Stimulated activated CD8-positive, alpha-beta memory T cell treated with anti-CD3 and anti-CD28 coated beads, Interleukin-7, amount 100 ng/mL, for 4 hours (primary cell): ENCODE results near the gene NKAIN1.
"Not testable (repeated sequence)": the region's sequence is repeated elsewhere in the genome, so short reads cannot be mapped to it uniquely, and the experiment has no call there.

Experiments
- DNase-seq, 2 donors: peaks; one replicate each; pipeline ENCODE4 v3.0.0-alpha.2; 2020; ENCODE audit warnings: low read depth in 2 of 2

NKAIN1 gene

GRCh38 chr1:31154000-31154631 is 85.6 kb downstream of the NKAIN1 start:
- no peak for DNase-seq

DNA sequence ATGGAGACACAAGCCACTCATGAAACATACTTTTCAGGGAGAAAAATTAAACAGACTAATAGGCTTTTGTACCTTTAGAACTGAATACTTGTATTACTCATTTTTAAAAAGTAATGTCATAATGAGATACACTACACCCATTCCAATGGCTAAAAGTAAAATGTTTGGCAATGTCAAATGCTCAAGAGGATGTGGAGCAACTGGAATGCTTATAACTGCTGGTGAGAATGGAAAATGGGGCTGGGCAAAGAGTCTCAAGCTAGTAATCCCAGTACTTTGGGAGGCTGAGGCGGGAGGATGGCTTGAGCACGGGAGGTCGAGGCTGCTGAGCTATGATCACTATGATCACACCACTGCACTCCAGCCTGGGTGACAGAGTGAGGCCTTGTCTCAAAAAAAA is 86.3 kb downstream of the NKAIN1 start:
- no peak for DNase-seq

DNA sequence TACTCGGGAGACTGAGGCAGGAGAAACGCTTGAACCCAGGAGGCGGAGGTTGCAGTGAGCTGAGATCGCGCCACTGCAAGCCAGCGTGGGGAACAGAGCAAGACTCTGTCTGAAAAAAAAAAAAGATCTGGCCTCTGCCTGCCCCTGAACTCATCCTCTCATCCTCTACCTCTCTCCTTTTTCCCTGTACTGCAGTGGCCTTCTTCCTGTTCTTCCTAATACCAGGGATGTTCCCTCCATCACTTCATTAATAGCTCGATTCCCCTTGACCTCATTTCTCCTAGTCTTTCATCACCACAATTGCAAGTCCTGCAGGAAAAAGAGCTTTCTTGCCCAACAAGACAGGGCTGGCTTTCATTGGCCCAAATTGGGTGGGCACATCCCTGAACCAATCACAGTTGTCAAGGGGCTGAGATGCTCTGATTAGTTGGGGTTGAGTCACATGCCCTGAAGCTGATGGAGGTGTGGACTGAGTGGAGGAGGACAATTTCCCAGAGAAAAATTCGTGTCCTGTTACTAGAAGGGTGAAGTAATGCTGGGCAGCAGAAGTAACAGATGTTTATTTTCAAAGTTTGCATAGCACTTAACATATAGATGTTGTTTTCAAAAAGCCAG is 87.4 kb downstream of the NKAIN1 start:
- DNase-seq: no peak

DNA sequence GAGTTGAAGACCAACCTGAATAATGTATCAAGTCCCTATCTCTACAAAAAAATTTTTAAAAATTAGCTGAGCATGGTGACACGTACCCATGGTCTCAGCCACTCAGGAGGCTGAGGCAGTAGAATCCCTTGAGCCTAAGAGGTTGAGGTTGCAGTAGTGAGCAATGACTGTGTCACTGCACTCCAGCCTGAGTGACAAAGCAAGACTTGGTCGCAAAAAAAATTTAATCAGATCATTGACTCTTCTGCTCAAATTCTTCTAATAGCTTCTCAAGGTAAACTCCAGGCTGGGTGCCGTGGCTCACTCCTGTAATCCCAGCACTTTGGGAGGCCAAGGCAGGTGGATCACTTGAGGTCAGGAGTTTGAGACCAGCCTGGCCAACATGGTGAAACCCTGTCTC is 88.3 kb downstream of the NKAIN1 start:
- no peak for DNase-seq

GRCh38 chr1:31148409-31148808 is 91.3 kb downstream of the NKAIN1 start:
- no peak for DNase-seq

- DNase-seq: no peak
These were observed 94.0 kb downstream of the NKAIN1 start for GRCh38 chr1:31145648-31146047.

DNA sequence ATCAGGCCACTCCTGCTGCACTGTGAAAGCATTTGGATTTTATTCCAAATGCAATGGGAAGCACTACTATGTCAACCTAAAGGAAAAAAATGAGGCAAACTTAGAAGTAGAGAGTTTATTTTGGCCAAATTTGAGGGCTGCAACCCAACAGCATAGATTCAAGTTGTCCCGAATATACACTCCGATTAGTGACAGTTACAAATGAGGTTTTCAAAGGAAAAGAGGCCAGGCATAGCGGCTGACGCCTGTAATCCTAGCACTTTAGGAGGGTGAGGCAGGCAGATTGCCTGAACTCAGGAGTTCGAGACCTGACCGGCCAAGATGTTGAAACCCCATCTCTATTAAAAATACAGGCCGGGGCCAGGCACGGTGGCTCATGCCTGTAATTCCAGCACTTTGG is 95.2 kb downstream of the NKAIN1 start:
- DNase-seq: no peak

DNA sequence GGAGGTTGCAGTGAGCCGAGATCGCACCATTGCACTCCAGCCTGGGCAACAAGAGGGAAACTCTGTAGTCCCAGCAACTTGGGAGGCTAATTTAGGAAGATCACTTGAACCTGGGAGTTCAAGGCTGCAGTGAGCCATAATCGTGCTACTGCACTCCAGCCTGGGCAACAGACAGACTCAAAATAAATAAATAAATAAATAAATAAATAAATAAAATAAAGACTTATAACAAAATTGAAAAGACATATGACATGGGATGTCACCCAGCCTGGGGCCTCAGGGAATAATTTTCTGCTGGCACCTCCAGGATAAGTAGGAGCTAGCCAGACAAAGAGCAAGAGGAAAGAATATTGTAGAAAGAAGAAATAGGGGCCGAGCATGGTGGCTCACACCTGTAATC is 96.2 kb downstream of the NKAIN1 start:
- no peak for DNase-seq

DNA sequence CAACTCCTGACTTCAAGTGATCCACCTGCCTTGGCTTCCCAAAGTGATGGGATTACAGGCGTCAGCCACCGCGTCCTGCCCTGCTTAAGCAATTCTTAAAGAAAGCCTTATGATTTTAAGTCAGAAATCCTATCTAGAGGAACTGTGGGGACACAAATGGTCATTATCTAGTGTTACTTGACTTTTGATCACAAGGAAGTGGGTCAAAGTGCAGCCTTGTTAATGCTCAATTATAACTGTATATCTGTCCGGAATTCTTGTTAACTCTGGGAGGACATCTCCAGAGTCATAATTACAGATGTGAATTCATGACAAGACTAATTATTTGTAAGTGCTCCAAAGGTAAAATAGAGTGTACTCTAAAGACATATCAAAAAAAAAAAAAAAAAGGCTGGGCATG is 97.3 kb downstream of the NKAIN1 start:
- no peak for DNase-seq

DNA sequence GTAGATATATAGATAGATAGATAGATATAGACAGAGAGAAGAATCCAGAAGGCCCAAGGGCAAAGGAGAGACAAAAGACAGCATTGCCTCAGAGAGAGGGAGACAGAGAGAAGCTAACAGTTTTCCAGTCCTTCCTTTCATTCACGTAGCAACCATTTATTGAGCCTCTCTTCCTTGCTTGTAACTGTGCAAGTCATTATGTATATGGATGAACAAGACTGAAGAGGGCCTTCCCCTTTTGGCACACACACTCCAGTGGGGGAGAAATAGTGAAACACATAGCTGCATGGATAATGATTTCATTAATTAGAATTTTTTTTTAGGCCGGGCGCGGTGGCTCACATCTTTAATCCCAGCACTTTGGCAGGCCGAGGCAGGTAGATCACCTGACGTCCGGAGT is 99.4 kb downstream of the NKAIN1 start:
- DNase-seq: no peak

DNA sequence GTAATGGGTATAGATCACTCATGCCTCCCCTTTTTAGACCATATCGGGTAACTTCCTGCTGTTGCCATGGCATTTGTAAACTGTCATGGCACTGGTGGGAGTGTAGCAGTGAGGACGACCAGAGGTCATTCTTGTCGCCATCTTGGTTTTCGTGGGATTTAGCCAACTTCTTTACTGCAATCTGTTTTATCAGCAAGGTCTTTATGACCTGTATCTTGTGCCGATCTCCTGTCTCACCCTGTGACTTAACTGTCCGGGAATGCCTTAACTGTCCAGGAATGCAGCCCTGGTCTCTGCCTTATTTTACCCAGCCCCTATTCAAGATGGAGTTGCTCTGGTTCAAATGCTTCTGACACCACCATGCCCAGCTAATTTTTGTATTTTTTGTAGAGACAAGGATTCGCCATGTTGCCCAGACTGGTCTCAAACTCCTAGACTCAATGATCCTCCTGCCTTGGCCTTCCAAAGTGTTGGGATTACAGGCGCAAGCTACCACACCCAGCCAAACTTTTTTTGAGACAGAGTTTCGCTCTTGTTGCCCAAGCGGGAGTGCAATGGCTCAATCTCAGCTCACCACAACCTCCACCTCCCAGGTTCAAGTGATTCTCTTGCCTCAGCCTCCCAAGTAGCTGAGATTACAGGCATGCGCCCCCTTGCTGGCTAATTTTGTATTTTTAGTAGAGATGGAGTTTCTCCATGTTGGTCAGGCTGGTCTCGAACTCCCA is 100.7 kb downstream of the NKAIN1 start:
- DNase-seq: not testable (repeated sequence)

- DNase-seq: not testable (repeated sequence)
These were observed 101.8 kb downstream of the NKAIN1 start for GRCh38 chr1:31137873-31138272.

DNA sequence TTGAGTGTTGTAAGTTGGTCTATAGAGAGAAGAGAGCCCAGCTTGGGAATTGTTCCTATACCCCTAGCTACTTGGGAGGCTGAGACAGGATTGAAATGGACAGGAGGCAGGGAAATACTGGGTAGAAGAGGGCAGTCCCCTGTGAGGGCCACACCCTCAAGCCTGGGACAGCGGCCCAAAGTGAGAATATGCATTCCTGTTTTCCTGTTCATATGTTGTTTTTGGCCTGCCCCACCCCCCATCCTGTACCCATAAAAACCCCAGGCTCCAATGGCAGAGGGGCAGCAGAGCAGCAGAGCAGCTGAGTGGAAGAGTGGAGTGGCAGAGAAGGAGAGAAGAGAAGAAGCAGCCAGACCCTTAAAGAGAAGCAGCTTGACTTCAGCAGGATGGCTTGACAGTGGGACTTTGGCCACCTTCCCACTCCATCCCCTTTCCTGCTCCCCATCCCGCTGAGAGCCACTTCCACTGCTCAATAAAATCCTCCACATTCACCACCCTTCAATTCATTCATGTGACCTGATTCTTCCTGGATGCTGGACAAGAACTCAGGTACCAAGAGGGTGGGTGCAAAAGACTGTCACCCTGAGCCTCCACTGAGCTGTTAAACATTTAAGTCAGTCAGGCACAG is 103.6 kb downstream of the NKAIN1 start:
- DNase-seq: no peak

DNA sequence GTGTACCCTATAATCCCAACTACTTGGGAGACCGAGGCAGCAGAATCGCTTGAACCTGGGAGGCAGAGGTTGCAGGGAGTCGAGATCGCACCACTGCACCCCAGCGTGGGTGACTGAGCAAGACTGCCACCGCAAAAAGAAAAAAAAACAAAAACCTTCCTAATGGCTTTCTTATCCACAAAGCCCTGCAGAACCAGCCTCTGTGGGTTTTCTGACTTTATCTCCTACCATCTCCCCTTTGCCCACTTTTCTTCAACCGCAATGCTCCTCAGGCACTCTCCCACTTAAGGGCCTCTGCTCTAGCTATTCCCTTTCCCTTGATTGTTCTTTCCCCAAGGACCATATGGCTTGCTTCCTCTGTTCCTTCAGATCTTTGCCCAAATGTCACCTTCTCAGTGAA is 106.3 kb downstream of the NKAIN1 start:
- no peak for DNase-seq
